CD14-positive monocyte (primary cell): ENCODE data around the gene NME5. TPM values are rescaled to one million over a fixed set of nuclear protein-coding genes. Genes with fewer than 3 reads are reported as not detected.

Experiments
- DNase-seq, 3 donors: peaks; one replicate each; pipeline ENCODE4 v3.0.0-alpha.2; 2011 to 2022
- H2AFZ ChIP-seq: 2 replicates; pipeline ENCODE4 v1.6.0; 2012; ENCODE audit warnings: mild to moderate bottlenecking, low read depth, low read length, inconsistent platforms; ENCODE audit not compliant: insufficient read depth, poor library complexity, severe bottlenecking
- H3K27ac ChIP-seq, 2 donors: 1 replicate in 1 of 2; 2 replicates in 1 of 2; pipeline ENCODE4 v1.5.1; 2012 to 2013; ENCODE audit warnings: low read length in 2 of 2, control low read depth in 1 of 2, inconsistent platforms in 1 of 2, low read depth in 1 of 2, mild to moderate bottlenecking in 1 of 2
- H3K27me3 ChIP-seq, 2 donors: one replicate each; pipeline versions ENCODE4 v1.6.0 to v1.6.1; 2011 to 2013; ENCODE audit warnings: low read length in 2 of 2; ENCODE audit not compliant: control insufficient read depth in 2 of 2, insufficient read depth in 2 of 2
- H3K36me3 ChIP-seq, 2 donors: replicated peaks in 1 of 2; 1 replicate in 1 of 2; 2 replicates in 1 of 2; pipeline versions ENCODE4 v1.5.1 to v1.6.1; 2012 to 2013; ENCODE audit warnings: low read length in 2 of 2, control low read depth in 1 of 2, inconsistent platforms in 1 of 2, mild to moderate bottlenecking in 1 of 2; ENCODE audit not compliant: insufficient read depth in 2 of 2, control insufficient read depth in 1 of 2
- H3K4me1 ChIP-seq, 2 donors: 1 replicate in 1 of 2; 2 replicates in 1 of 2; pipeline versions ENCODE4 v1.5.1 to v1.6.1; 2012 to 2013; ENCODE audit warnings: low read length in 2 of 2, control low read depth in 1 of 2, inconsistent platforms in 1 of 2, mild to moderate bottlenecking in 1 of 2, moderate library complexity in 1 of 2; ENCODE audit not compliant: insufficient read depth in 2 of 2, control insufficient read depth in 1 of 2
- H3K4me2 ChIP-seq: replicated peaks from 2 replicates; pipeline ENCODE3; 2012; ENCODE audit warnings: low read length, moderate library complexity, mild to moderate bottlenecking; ENCODE audit not compliant: poor library complexity, severe bottlenecking; ENCODE audit errors: extremely low read depth
- H3K4me3 ChIP-seq, 3 experiments: fragments of 200-600 bp in 1 of 3; sonication (generic) in 1 of 3; replicated peaks in 1 of 3; 1 replicate in 2 of 3; 2 replicates in 1 of 3; pipeline ENCODE4 v1.5.1; 2011 to 2013; ENCODE audit warnings: low read length in 3 of 3, mild to moderate bottlenecking in 3 of 3, control low read depth in 2 of 3, low read depth in 2 of 3, inconsistent platforms in 1 of 3, moderate library complexity in 1 of 3
- H3K79me2 ChIP-seq: 2 replicates; pipeline ENCODE4 v1.6.0; 2012; ENCODE audit warnings: mild to moderate bottlenecking, control low read depth, inconsistent platforms, low read length, moderate library complexity; ENCODE audit not compliant: insufficient read depth
- H3K9ac ChIP-seq: 2 replicates; pipeline ENCODE4 v1.6.0; 2017; ENCODE audit warnings: low read length, mild to moderate bottlenecking; ENCODE audit not compliant: insufficient read depth, poor library complexity, severe bottlenecking
- H3K9me3 ChIP-seq, 2 donors: replicated peaks in 1 of 2; 1 replicate in 1 of 2; 2 replicates in 1 of 2; pipeline versions ENCODE4 v1.5.1 to v1.6.1; 2012 to 2013; ENCODE audit warnings: low read length in 2 of 2, control low read depth in 1 of 2; ENCODE audit not compliant: control insufficient read depth in 1 of 2, insufficient read depth in 1 of 2
- H4K20me1 ChIP-seq: 2 replicates; pipeline ENCODE4 v1.6.0; 2012; ENCODE audit warnings: mild to moderate bottlenecking, low read length, control low read depth, moderate library complexity; ENCODE audit not compliant: insufficient read depth
- H3K27ac Mint-ChIP-seq, 7 donors: one replicate each; pipeline ENCODE4 v1.8.0; 2020; ENCODE audit warnings: mild to moderate bottlenecking in 7 of 7, mixed read lengths in 7 of 7, moderate library complexity in 6 of 7, inconsistent platforms in 2 of 7
- H3K27me3 Mint-ChIP-seq, 3 donors: one replicate each; pipeline ENCODE4 v1.8.0; 2021 to 2022; ENCODE audit warnings: low read depth in 3 of 3, mild to moderate bottlenecking in 3 of 3, mixed read lengths in 3 of 3, moderate library complexity in 3 of 3, inconsistent platforms in 1 of 3
- H3K36me3 Mint-ChIP-seq, 2 donors: one replicate each; pipeline ENCODE4 v1.8.0; 2020; ENCODE audit warnings: mixed read lengths in 2 of 2, inconsistent platforms in 1 of 2, mild to moderate bottlenecking in 1 of 2
- H3K4me1 Mint-ChIP-seq: one replicate; pipeline ENCODE4 v1.8.0; 2020; ENCODE audit warnings: mild to moderate bottlenecking, mixed read lengths
- H3K4me3 Mint-ChIP-seq, 2 donors: one replicate each; pipeline ENCODE4 v1.8.0; 2020; ENCODE audit warnings: mild to moderate bottlenecking in 2 of 2, mixed read lengths in 2 of 2, moderate library complexity in 1 of 2
- H3K9me3 Mint-ChIP-seq, 7 donors: one replicate each; pipeline ENCODE4 v1.8.0; 2020 to 2022; ENCODE audit warnings: mixed read lengths in 7 of 7, mild to moderate bottlenecking in 6 of 7, moderate library complexity in 6 of 7, inconsistent platforms in 2 of 7
- CTCF ChIP-seq: fragments of 200-600 bp; IDR thresholded peaks from one replicate; pipeline ENCODE4 v1.8.0; 2022; ENCODE audit warnings: antibody characterized with exemption, mild to moderate bottlenecking
- WGBS: methylation state at CpG from one replicate; pipeline ENCODE4 v1.1.5; 2013; ENCODE audit warnings: missing lambda C conversion rate; ENCODE audit not compliant: insufficient coverage; 5-methylcytosine and 5-hydroxymethylcytosine counted together
- intact Hi-C, 2 donors: fragments of 100-400 bp; cut with micrococcal nuclease; formaldehyde crosslinking; loops; one replicate each; pipeline versions ENCODE4 v1.15.0 to v1.15.1; 2023
- polyA plus RNA-seq, 3 donors: library from polyadenylated mRNA; depleted of rRNA in 1 of 3; unstranded in 2 of 3; stranded (reverse) in 1 of 3; fragments of 300-500 nt in 2 of 3; fragments of >200 nt in 1 of 3; fragmentation: Illumina TruSeq in 2 of 3; gene quantifications; 1 replicate in 2 of 3; 2 replicates in 1 of 3; pipeline ENCODE4 v1.2.3, GENCODE V29; 2012 to 2021

Gene NME5
- polyA plus RNA-seq, 3 donors: not detected

- no peak for TF ChIP-seq CTCF
Observed at GRCh38 chr5:138096363-138096762, 42.9 kb downstream of the NME5 start.

GRCh38 chr5:138095100-138095907, 43.9 kb downstream of the NME5 start:
- Histone ChIP-seq H4K20me1 (no peaks in the 10 kb centered on the region), H3K79me2 (no peaks in the 10 kb centered on the region), H3K4me3 (no peak overlapping the region), H3K27ac (no peak overlapping the region), H3K4me1 (no peaks in the 10 kb centered on the region), H3K27me3 (no peaks in the 10 kb centered on the region), H3K4me2 (no peak overlapping the region), H3K36me3 (no peaks in the 10 kb centered on the region), H3K9me3 (no peaks in the 10 kb centered on the region), H2AFZ (no peak overlapping the region), H3K9ac (no peak overlapping the region)
- Mint-ChIP-seq H3K36me3 (no peaks in the 10 kb centered on the region), H3K9me3 (peaks cover 0 to 4% (median 0%) of the 10 kb centered on the region in 7 donors), H3K4me3 (peak overlapping the region in 1 of 2 donors; percentile 28), H3K27me3 (peaks cover 7 to 12% (median 7%) of the 10 kb centered on the region in 3 donors), H3K27ac (no peak overlapping the region), H3K4me1 (peaks cover 4% of the 10 kb centered on the region)
- intact Hi-C loops: no loop called here
- no peak for DNase-seq
- WGBS: 56% methylated on average over 2 of the region's 4 CpGs
- TF ChIP-seq CTCF: no peak

More at GRCh38 chr5:138096363-138096762, 42.9 kb downstream of the NME5 start:
- Histone ChIP-seq H3K4me2 (no peak overlapping the region), H3K79me2 (no peaks in the 10 kb centered on the region), H3K36me3 (no peaks in the 10 kb centered on the region), H2AFZ (no peak overlapping the region), H3K9me3 (no peaks in the 10 kb centered on the region), H4K20me1 (no peaks in the 10 kb centered on the region), H3K4me1 (no peaks in the 10 kb centered on the region), H3K9ac (no peak overlapping the region), H3K27me3 (no peaks in the 10 kb centered on the region), H3K4me3 (no peak overlapping the region), H3K27ac (no peak overlapping the region)
- Mint-ChIP-seq H3K4me3 (no peak overlapping the region), H3K4me1 (peaks cover 4% of the 10 kb centered on the region), H3K9me3 (peaks cover 0 to 4% (median 0%) of the 10 kb centered on the region in 7 donors), H3K27ac (no peak overlapping the region), H3K27me3 (peaks cover 6 to 15% (median 11%) of the 10 kb centered on the region in 3 donors), H3K36me3 (no peaks in the 10 kb centered on the region)
- no peak for DNase-seq
- no CpG with 5 or more reads among the region's 2 CpGs for WGBS
- intact Hi-C loops: no loop called here
